HG02678 (cell line): Measurements from ENCODE around the gene OR52R1.
"Not testable (repeated sequence)": the region's sequence is repeated elsewhere in the genome, so short reads cannot be mapped to it uniquely, and the experiment has no call there.

Experiments used
- ATAC-seq: cut with Tn5 transposase; IDR thresholded peaks from one replicate; pipeline ENCODE4 v1.9.1; 2021; ENCODE audit warnings: mild to moderate bottlenecking, moderate library complexity; ENCODE audit not compliant: unreplicated experiment

The OR52R1 gene

GRCh38 chr11:4804280-4804679 is at the start of gene OR52R1:
TSS of gene OR52R1 (minus strand) at chr11:4804380. CDS start at chr11:4804380, 0 bp downstream.
- no peak for ATAC-seq

GRCh38 chr11:4851033-4851432 is 46.9 kb upstream of the OR52R1 start:
- ATAC-seq: no peak

- ATAC-seq: no peak
Measured at GRCh38 chr11:4848908-4849532, 44.8 kb upstream of the OR52R1 start, which contains the start of gene OR51S1. TSS of gene OR51S1 (minus strand) at chr11:4849208. CDS start at chr11:4849208, 0 bp downstream.

- no peak for ATAC-seq
Measured at GRCh38 chr11:4839851-4840549, 35.8 kb upstream of the OR52R1 start.

GRCh38 chr11:4830909-4831308 is 26.7 kb upstream of the OR52R1 start:
- ATAC-seq: no peak

- ATAC-seq: no peak
Measured at GRCh38 chr11:4830346-4830745, 26.2 kb upstream of the OR52R1 start.

GRCh38 chr11:4826425-4826824 is 22.2 kb upstream of the OR52R1 start:
- no peak for ATAC-seq

- ATAC-seq: no peak
Measured at GRCh38 chr11:4825132-4825531, 21.0 kb upstream of the OR52R1 start.

- ATAC-seq: no peak
Measured at GRCh38 chr11:4821021-4821420, 16.8 kb upstream of the OR52R1 start, which contains the start of gene OR51F2. TSS of gene OR51F2 (plus strand) at chr11:4821321. CDS start at chr11:4821422, 101 bp downstream.

- ATAC-seq: no peak
Measured at GRCh38 chr11:4809246-4809645, 5.1 kb upstream of the OR52R1 start.

- no peak for ATAC-seq
Measured at GRCh38 chr11:4808476-4808875, 4.3 kb upstream of the OR52R1 start.

GRCh38 chr11:4801316-4801715 is 2.9 kb downstream of the OR52R1 start:
- ATAC-seq: not testable (repeated sequence)

GRCh38 chr11:4798427-4799183 is 5.6 kb downstream of the OR52R1 start:
- no peak for ATAC-seq

GRCh38 chr11:4797206-4797605 is 7.0 kb downstream of the OR52R1 start:
- ATAC-seq: no peak

GRCh38 chr11:4782454-4782853 is 21.7 kb downstream of the OR52R1 start:
- no peak for ATAC-seq

- ATAC-seq: no peak
Measured at GRCh38 chr11:4769838-4770237, 34.3 kb downstream of the OR52R1 start, which contains the start of gene OR51F1. TSS of gene OR51F1 (minus strand) at chr11:4769938. CDS start at chr11:4769938, 0 bp downstream.

- ATAC-seq: no peak
Measured at GRCh38 chr11:4768094-4768493, 36.1 kb downstream of the OR52R1 start.

GRCh38 chr11:4766420-4767043 is 37.6 kb downstream of the OR52R1 start:
- no peak for ATAC-seq

GRCh38 chr11:4763096-4763495 is 41.1 kb downstream of the OR52R1 start:
- ATAC-seq: peak; percentile 64
